Liver (tissue), 9 donors: ENCODE measurements around the gene GPR180. TPM values are rescaled to one million over a fixed set of nuclear protein-coding genes. Genes with fewer than 3 reads are reported as not detected.

Source experiments
- DNase-seq: peaks from one replicate; pipeline ENCODE4 v3.0.0-alpha.2; 2017; ENCODE audit warnings: low spot score
- H3K27ac ChIP-seq, 2 donors: one replicate each; pipeline ENCODE4 v1.7.0; 2013; ENCODE audit warnings: inconsistent platforms in 2 of 2, low read length in 2 of 2, control low read depth in 1 of 2, low read depth in 1 of 2, mild to moderate bottlenecking in 1 of 2
- H3K27me3 ChIP-seq, 4 donors: one replicate each; pipeline versions ENCODE4 v1.6.1 to v1.7.0; 2013; ENCODE audit warnings: low read length in 3 of 4, inconsistent platforms in 1 of 4, mild to moderate bottlenecking in 1 of 4, moderate library complexity in 1 of 4; ENCODE audit not compliant: control insufficient read depth in 4 of 4, insufficient read depth in 4 of 4
- H3K36me3 ChIP-seq, 4 donors: one replicate each; pipeline versions ENCODE4 v1.6.1 to v1.7.0; 2013; ENCODE audit warnings: low read length in 3 of 4, mild to moderate bottlenecking in 3 of 4, low read depth in 1 of 4, moderate library complexity in 1 of 4; ENCODE audit not compliant: control insufficient read depth in 4 of 4, insufficient read depth in 3 of 4
- H3K4me1 ChIP-seq, 4 donors: one replicate each; pipeline versions ENCODE4 v1.6.1 to v1.7.0; 2013; ENCODE audit warnings: low read length in 3 of 4, mild to moderate bottlenecking in 3 of 4, moderate library complexity in 1 of 4; ENCODE audit not compliant: control insufficient read depth in 4 of 4, insufficient read depth in 4 of 4
- H3K4me3 ChIP-seq, 3 donors: one replicate each; pipeline versions ENCODE4 v1.6.1 to v1.7.0; 2013; ENCODE audit warnings: low read length in 3 of 3, control low read depth in 1 of 3, low read depth in 1 of 3, mild to moderate bottlenecking in 1 of 3
- H3K9ac ChIP-seq, 2 donors: one replicate each; pipeline ENCODE4 v1.7.0; 2013; ENCODE audit warnings: low read length in 2 of 2, mild to moderate bottlenecking in 2 of 2, moderate library complexity in 2 of 2, control low read depth in 1 of 2, low read depth in 1 of 2
- H3K9me3 ChIP-seq, 4 donors: one replicate each; pipeline versions ENCODE4 v1.6.1 to v1.7.0; 2013; ENCODE audit warnings: low read length in 3 of 4; ENCODE audit not compliant: control insufficient read depth in 4 of 4
- ATF3 ChIP-seq: IDR thresholded peaks from 2 replicates; pipeline ENCODE4 v1.6.1; 2016; ENCODE audit warnings: antibody characterized with exemption
- CTCF ChIP-seq: fragments of 150-350 bp; IDR thresholded peaks from 2 replicates; pipeline ENCODE4 v1.5.1; 2017; ENCODE audit warnings: improper control_type of control experiment, low read depth, low read length; ENCODE audit not compliant: missing input control
- EGR1 ChIP-seq, 2 donors: IDR thresholded peaks; 2 replicates each; pipeline ENCODE4 v1.6.1; 2016 to 2018; ENCODE audit warnings: antibody characterized with exemption in 2 of 2, low read depth in 2 of 2
- FOXA1 ChIP-seq: IDR thresholded peaks from 2 replicates; pipeline ENCODE4 v1.6.1; 2016; ENCODE audit warnings: antibody characterized with exemption
- FOXA2 ChIP-seq: IDR thresholded peaks from 2 replicates; pipeline ENCODE4 v1.6.1; 2016; ENCODE audit warnings: antibody characterized with exemption
- GABPA ChIP-seq, 2 donors: IDR thresholded peaks in 1 of 2; conservative IDR thresholded peaks in 1 of 2; 2 replicates each; pipeline ENCODE4 v1.6.1; 2016; ENCODE audit warnings: antibody characterized with exemption in 2 of 2, mild to moderate bottlenecking in 1 of 2, moderate library complexity in 1 of 2
- HNF4A ChIP-seq, 2 donors: conservative IDR thresholded peaks; 2 replicates each; pipeline ENCODE4 v1.6.1; 2016; ENCODE audit warnings: antibody characterized with exemption in 2 of 2, mild to moderate bottlenecking in 2 of 2
- HNF4G ChIP-seq: IDR thresholded peaks from 2 replicates; pipeline ENCODE4 v1.6.1; 2016; ENCODE audit warnings: antibody characterized with exemption
- JUND ChIP-seq, 2 donors: IDR thresholded peaks; 2 replicates each; pipeline ENCODE4 v1.6.1; 2016; ENCODE audit warnings: antibody characterized with exemption in 2 of 2
- MAX ChIP-seq: IDR thresholded peaks from 2 replicates; pipeline ENCODE4 v1.6.1; 2016; ENCODE audit warnings: antibody characterized with exemption
- NR2F2 ChIP-seq: IDR thresholded peaks from 2 replicates; pipeline ENCODE4 v1.6.1; 2016; ENCODE audit warnings: antibody characterized with exemption
- REST ChIP-seq: IDR thresholded peaks from 2 replicates; pipeline ENCODE4 v1.6.1; 2016; ENCODE audit warnings: antibody characterized with exemption, mild to moderate bottlenecking
- RXRA ChIP-seq, 2 donors: IDR thresholded peaks; 2 replicates each; pipeline ENCODE4 v1.6.1; 2017 to 2018; ENCODE audit warnings: antibody characterized with exemption in 2 of 2, mild to moderate bottlenecking in 1 of 2
- SP1 ChIP-seq: IDR thresholded peaks from 2 replicates; pipeline ENCODE4 v1.6.1; 2018; ENCODE audit warnings: antibody characterized with exemption, mild to moderate bottlenecking
- TAF1 ChIP-seq: conservative IDR thresholded peaks from 2 replicates; pipeline ENCODE4 v1.6.1; 2016; ENCODE audit warnings: antibody characterized with exemption, mild to moderate bottlenecking
- YY1 ChIP-seq: IDR thresholded peaks from 2 replicates; pipeline ENCODE4 v1.6.1; 2016; ENCODE audit warnings: antibody characterized with exemption, mild to moderate bottlenecking
- WGBS: extraction: QIAGEN DNeasy Blood & Tissue Kit; methylation state at CpG from one replicate; pipeline ENCODE4 v1.1.7; 2013; 5-methylcytosine and 5-hydroxymethylcytosine counted together
- polyA plus RNA-seq, 2 donors: library from polyadenylated mRNA; stranded (reverse) in 1 of 2; unstranded in 1 of 2; fragments of 200-250 nt in 1 of 2; fragments of >200 nt in 1 of 2; fragmentation: Nextera tagmentation in 1 of 2; extraction: Ambion mirVana in 1 of 2; gene quantifications; one replicate each; pipeline versions ENCODE4 v1.2.1 to v1.2.3, GENCODE V29; 2013 to 2015
- total RNA-seq, 2 donors: library from RNA; depleted of rRNA; stranded (reverse); fragments of >200 nt; gene quantifications; one replicate each; pipeline ENCODE4 v1.2.3, GENCODE V29; 2014
- donor health status: healthy.
- donor health status: healthy.
- donor health status: healthy.
- donor health status: healthy.
- donor health status: healthy.

Gene GPR180
- total and polyA plus RNA-seq, 4 donors = 2.1 to 8.3 (median 2.8) TPM

GRCh38 chr13:94656766-94657165 is 55.1 kb downstream of the GPR180 start (continued):
- TF ChIP-seq REST = no peak

- 93% methylated on average over 4 of the region's 4 CpGs for WGBS
- H3K9ac ChIP-seq = no peak overlapping the region
- no peaks in the 10 kb centered on the region for H3K4me1 ChIP-seq
- no peak overlapping the region for H3K27ac ChIP-seq
- TF ChIP-seq TAF1 (no peak), MAX (no peak), NR2F2 (no peak)
- H3K27me3 ChIP-seq = peaks cover 0 to under 1% (median 0%) of the 10 kb centered on the region in 4 donors
- no peaks in the 10 kb centered on the region for H3K36me3 ChIP-seq
- no peak overlapping the region for H3K4me3 ChIP-seq
- no peaks in the 10 kb centered on the region for H3K9me3 ChIP-seq
- no peak for DNase-seq
These were observed 55.5 kb downstream of the GPR180 start for GRCh38 chr13:94657167-94657566.

GRCh38 chr13:94658926-94659597 is 57.4 kb downstream of the GPR180 start:
- no peak for TF ChIP-seq NR2F2
- no peak for TF ChIP-seq RXRA (IDR thresholded peaks at IDR 0.05)
- TF ChIP-seq SP1 = no peak
- TF ChIP-seq HNF4A (conservative IDR thresholded peaks at IDR 0.05) = no peak
- TF ChIP-seq YY1 = no peak
- TF ChIP-seq ATF3 = no peak
- TF ChIP-seq HNF4G = no peak
- TF ChIP-seq EGR1 (IDR thresholded peaks at IDR 0.05; ENCODE audit: low read depth in 2 of 2) = no peak
- TF ChIP-seq TAF1 = no peak
- TF ChIP-seq CTCF = no peak
- TF ChIP-seq GABPA (IDR thresholded peaks at IDR 0.05 in 1 of 2, conservative IDR thresholded peaks at IDR 0.05 in 1 of 2) = no peak
- no peak for TF ChIP-seq FOXA1
- no peak for TF ChIP-seq JUND (IDR thresholded peaks at IDR 0.05)
- no peak for TF ChIP-seq FOXA2
- Histone ChIP-seq H3K4me1 (no peaks in the 10 kb centered on the region), H3K4me3 (no peak overlapping the region), H3K9ac (no peak overlapping the region), H3K9me3 (no peaks in the 10 kb centered on the region), H3K36me3 (no peaks in the 10 kb centered on the region), H3K27me3 (peaks cover 0 to 2% (median 1%) of the 10 kb centered on the region in 4 donors), H3K27ac (no peak overlapping the region)
- 92% methylated on average over 1 of the region's 1 CpG for WGBS
- no peak for DNase-seq
